ENCODE results near the gene OR5AS1.
"Not testable (repeated sequence)": the region's sequence is repeated elsewhere in the genome, so short reads cannot be mapped to it uniquely, and the experiment has no call there.

Gene OR5AS1

DNA sequence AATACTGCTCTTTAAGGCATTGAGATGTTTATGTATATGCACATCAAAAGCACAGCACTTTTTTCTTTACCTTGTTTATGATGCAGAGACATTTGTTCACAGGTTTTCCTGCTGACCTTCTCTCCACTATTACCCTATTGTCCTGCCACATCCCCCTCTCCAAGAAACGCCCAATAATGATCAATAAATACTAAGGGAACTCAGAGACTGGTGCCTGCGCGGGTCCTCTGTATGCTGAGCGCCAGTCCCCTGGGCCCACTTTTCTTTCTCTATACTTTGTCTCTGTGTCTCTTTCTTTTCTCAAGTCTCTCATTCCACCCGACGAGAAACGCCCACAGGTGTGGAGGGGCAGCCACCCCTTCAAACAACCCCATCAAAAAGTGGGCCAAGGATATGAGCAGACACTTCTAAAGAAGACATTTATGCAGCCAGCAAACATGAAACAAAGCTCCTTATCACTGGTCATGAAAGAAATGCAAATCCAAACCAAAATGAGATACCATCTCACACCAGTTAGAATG, 30.9 kb downstream of the OR5AS1 start:
- in situ Hi-C loops (cut with MboI; ENCODE audit: low sequenced_read_pairs, unreplicated experiment); DNase-seq (ENCODE audit: low spot score): not testable (repeated sequence)

DNA sequence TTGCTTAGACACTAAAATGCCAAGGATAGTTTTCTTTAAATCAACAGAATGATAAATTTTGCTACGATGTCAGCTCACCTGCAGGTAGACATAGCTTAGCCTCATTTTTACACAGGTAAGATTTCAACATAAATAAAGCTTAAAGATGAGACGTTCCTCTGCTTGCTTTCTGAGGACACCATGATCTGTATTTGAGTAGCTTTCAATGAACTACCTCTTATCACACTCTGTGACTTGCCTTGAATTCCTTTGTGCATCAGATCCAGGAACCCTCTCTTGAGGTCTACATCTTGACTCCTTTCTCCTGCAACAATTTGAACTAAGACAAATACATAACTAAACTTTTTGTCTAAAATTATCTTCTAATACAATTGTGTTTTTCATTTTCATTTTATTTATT, 39.5 kb downstream of the OR5AS1 start:
- no peak for DNase-seq (ENCODE audit: low spot score)
- TF ChIP-seq, protein P1, sequence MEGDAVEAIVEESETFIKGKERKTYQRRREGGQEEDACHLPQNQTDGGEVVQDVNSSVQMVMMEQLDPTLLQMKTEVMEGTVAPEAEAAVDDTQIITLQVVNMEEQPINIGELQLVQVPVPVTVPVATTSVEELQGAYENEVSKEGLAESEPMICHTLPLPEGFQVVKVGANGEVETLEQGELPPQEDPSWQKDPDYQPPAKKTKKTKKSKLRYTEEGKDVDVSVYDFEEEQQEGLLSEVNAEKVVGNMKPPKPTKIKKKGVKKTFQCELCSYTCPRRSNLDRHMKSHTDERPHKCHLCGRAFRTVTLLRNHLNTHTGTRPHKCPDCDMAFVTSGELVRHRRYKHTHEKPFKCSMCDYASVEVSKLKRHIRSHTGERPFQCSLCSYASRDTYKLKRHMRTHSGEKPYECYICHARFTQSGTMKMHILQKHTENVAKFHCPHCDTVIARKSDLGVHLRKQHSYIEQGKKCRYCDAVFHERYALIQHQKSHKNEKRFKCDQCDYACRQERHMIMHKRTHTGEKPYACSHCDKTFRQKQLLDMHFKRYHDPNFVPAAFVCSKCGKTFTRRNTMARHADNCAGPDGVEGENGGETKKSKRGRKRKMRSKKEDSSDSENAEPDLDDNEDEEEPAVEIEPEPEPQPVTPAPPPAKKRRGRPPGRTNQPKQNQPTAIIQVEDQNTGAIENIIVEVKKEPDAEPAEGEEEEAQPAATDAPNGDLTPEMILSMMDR (IDR thresholded peaks at IDR 0.05; ENCODE audit: borderline replicate concordance, control extremely low read depth, extremely low read depth, insufficient read depth, missing control alignments), result no peak
- in situ Hi-C loops (cut with MboI; ENCODE audit: low sequenced_read_pairs, unreplicated experiment), result no loop called here
